WTC11 (cell line): ENCODE data around the gene IGSF23. TPM values are rescaled to one million over a fixed set of nuclear protein-coding genes. Genes with fewer than 3 reads are reported as not detected.
"Not testable (repeated sequence)": the region's sequence is repeated elsewhere in the genome, so short reads cannot be mapped to it uniquely, and the experiment has no call there.

Experiments used
- ATAC-seq: fragments of 200-7000 bp; cut with Tn5 transposase; 2 replicates; pipeline ENCODE4 v1.10.0; 2021; ENCODE audit warnings: mild to moderate bottlenecking, moderate library complexity
- CTCF ChIA-PET: fragments of 300-600 bp; sonication (Branson Sonifier 250); formaldehyde crosslinking; loops from one replicate; lab custom pipeline; 2021; ENCODE audit warnings: antibody characterized with exemption; lab: Charles Lee
- POLR2A ChIA-PET: fragments of 350-600 bp; sonication (Branson Sonifier 250); formaldehyde crosslinking; loops from one replicate; lab custom pipeline; 2021; ENCODE audit warnings: antibody characterized with exemption; lab: Charles Lee
- DNase-seq: peaks from one replicate; pipeline ENCODE4 v3.0.0; 2021; ENCODE audit warnings: low spot score
- H3K27ac Mint-ChIP-seq: 2 replicates; pipeline ENCODE4 v1.8.0; 2021; ENCODE audit warnings: mixed read lengths
- H3K27me3 Mint-ChIP-seq: 2 replicates; pipeline ENCODE4 v1.8.0; 2021; ENCODE audit warnings: low read depth, mild to moderate bottlenecking, moderate library complexity, mixed read lengths
- H3K36me3 Mint-ChIP-seq: 2 replicates; pipeline ENCODE4 v1.8.0; 2021; ENCODE audit warnings: mixed read lengths
- H3K4me1 Mint-ChIP-seq: 2 replicates; pipeline ENCODE4 v1.8.0; 2022; ENCODE audit warnings: mixed read lengths
- H3K4me3 Mint-ChIP-seq: 2 replicates; pipeline ENCODE4 v1.8.0; 2021; ENCODE audit warnings: mild to moderate bottlenecking, moderate library complexity, mixed read lengths
- H3K9me3 Mint-ChIP-seq: 2 replicates; pipeline ENCODE4 v1.8.0; 2021; ENCODE audit warnings: mixed read lengths
- AR ChIP-seq: fragments of 250-450 bp; sonication (Bioruptor Pico); IDR thresholded peaks from 2 replicates; pipeline ENCODE4 v1.9.0; 2021; ENCODE audit warnings: mild to moderate bottlenecking
- ATF3 ChIP-seq: sonication (generic); formaldehyde crosslinking; conservative IDR thresholded peaks from 2 replicates; pipeline ENCODE4 v1.8.1; 2022; ENCODE audit warnings: mild to moderate bottlenecking, missing genetic modification reagents
- CDX4 ChIP-seq: fragments of 250-450 bp; sonication (Bioruptor Pico); IDR thresholded peaks from 2 replicates; pipeline ENCODE4 v1.9.0; 2021; ENCODE audit warnings: moderate library complexity, mild to moderate bottlenecking, inconsistent platforms, borderline replicate concordance
- CREB1 ChIP-seq: sonication (generic); formaldehyde crosslinking; IDR thresholded peaks from 2 replicates; pipeline ENCODE4 v1.8.0; 2023; ENCODE audit warnings: mild to moderate bottlenecking, missing genetic modification reagents
- CREM ChIP-seq: sonication (generic); formaldehyde crosslinking; IDR thresholded peaks from 2 replicates; pipeline ENCODE4 v1.8.1; 2022; ENCODE audit warnings: mild to moderate bottlenecking, missing genetic modification reagents, moderate library complexity
- E2F4 ChIP-seq: sonication (generic); formaldehyde crosslinking; IDR thresholded peaks from 2 replicates; pipeline ENCODE4 v1.8.1; 2022; ENCODE audit warnings: low read depth, mild to moderate bottlenecking, moderate library complexity, missing genetic modification reagents, borderline replicate concordance
- FOXK1 ChIP-seq: sonication (generic); formaldehyde crosslinking; IDR thresholded peaks from 2 replicates; pipeline ENCODE4 v1.8.0; 2022; ENCODE audit warnings: mild to moderate bottlenecking, moderate library complexity, missing genetic modification reagents
- FOXP1 ChIP-seq: sonication (generic); formaldehyde crosslinking; IDR thresholded peaks from 2 replicates; pipeline ENCODE4 v1.8.0; 2022; ENCODE audit warnings: missing genetic modification reagents, mild to moderate bottlenecking, moderate library complexity, borderline replicate concordance
- GTF2I ChIP-seq: fragments of 250-450 bp; sonication (Bioruptor Pico); conservative IDR thresholded peaks from 2 replicates; pipeline ENCODE4 v1.4.0; 2021; ENCODE audit warnings: mild to moderate bottlenecking
- HMGXB4 ChIP-seq: sonication (generic); formaldehyde crosslinking; IDR thresholded peaks from 2 replicates; pipeline ENCODE4 v1.8.1; 2023; ENCODE audit warnings: mild to moderate bottlenecking, moderate library complexity, missing genetic modification reagents
- JUN ChIP-seq: sonication (generic); formaldehyde crosslinking; IDR thresholded peaks from 2 replicates; pipeline ENCODE4 v1.8.0; 2023; ENCODE audit warnings: mild to moderate bottlenecking, missing genetic modification reagents
- MAX ChIP-seq: sonication (generic); formaldehyde crosslinking; IDR thresholded peaks from 2 replicates; pipeline ENCODE4 v1.8.0; 2022; ENCODE audit warnings: mild to moderate bottlenecking, missing genetic modification reagents
- MXD4 ChIP-seq: fragments of 250-450 bp; sonication (Bioruptor Pico); IDR thresholded peaks from 2 replicates; pipeline ENCODE4 v1.8.0; 2021; ENCODE audit warnings: mild to moderate bottlenecking, moderate library complexity, borderline replicate concordance
- OVOL2 ChIP-seq: fragments of 250-450 bp; sonication (Bioruptor Pico); IDR thresholded peaks from 2 replicates; pipeline ENCODE4 v1.9.0; 2021; ENCODE audit warnings: mild to moderate bottlenecking, borderline replicate concordance
- SMAD4 ChIP-seq: sonication (generic); formaldehyde crosslinking; IDR thresholded peaks from 2 replicates; pipeline ENCODE4 v1.8.0; 2022; ENCODE audit warnings: mild to moderate bottlenecking, missing genetic modification reagents
- STAT6 ChIP-seq: sonication (generic); formaldehyde crosslinking; conservative IDR thresholded peaks from 2 replicates; pipeline ENCODE4 v1.8.1; 2023; ENCODE audit warnings: mild to moderate bottlenecking, low read depth, missing genetic modification reagents, moderate library complexity
- TP53 ChIP-seq: sonication (generic); formaldehyde crosslinking; IDR thresholded peaks from 2 replicates; pipeline ENCODE4 v1.8.1; 2023; ENCODE audit warnings: mild to moderate bottlenecking, missing genetic modification reagents
- USF2 ChIP-seq: sonication (generic); formaldehyde crosslinking; IDR thresholded peaks from 2 replicates; pipeline ENCODE4 v1.8.1; 2023; ENCODE audit warnings: mild to moderate bottlenecking, missing genetic modification reagents, moderate library complexity
- ZNF121 ChIP-seq: sonication (generic); formaldehyde crosslinking; IDR thresholded peaks from 2 replicates; pipeline ENCODE4 v1.8.0; 2023; ENCODE audit warnings: missing genetic modification reagents
- ZNF317 ChIP-seq: sonication (generic); formaldehyde crosslinking; IDR thresholded peaks from 2 replicates; pipeline ENCODE4 v1.8.1; 2023; ENCODE audit warnings: low read depth, mild to moderate bottlenecking, moderate library complexity, missing genetic modification reagents, borderline replicate concordance
- total RNA-seq: library from RNA; stranded (reverse); gene quantifications from 3 replicates; pipeline ENCODE4 v1.2.3, GENCODE V29; 2021

Gene IGSF23
- total RNA-seq, 1 experiment from 2014 or later: not detected

GRCh38 chr19:44670027-44670426 is 56.7 kb downstream of the IGSF23 start:
- H3K36me3 Mint-ChIP-seq, POLR2A ChIA-PET, H3K9me3 Mint-ChIP-seq, H3K27ac Mint-ChIP-seq, ATAC-seq, H3K4me3 Mint-ChIP-seq, DNase-seq: not testable (repeated sequence)
- CTCF ChIA-PET: interaction anchor here (0.7 to 1.6 kb wide), 2 partner anchors 99 to 458 kb away, joined by 3 to 5 read pairs; partner anchors contain the start of gene ZNF227
- Mint-ChIP-seq H3K4me1 (peaks cover 13% of the 10 kb centered on the region), H3K27me3 (peaks cover 15% of the 10 kb centered on the region)
- TF ChIP-seq ZNF121 (CRISPR knock-in tag): peak; percentile 79

GRCh38 chr19:44671400-44671799 is 58.0 kb downstream of the IGSF23 start, which contains the start of gene CEACAM19:
CEACAM19 (plus strand) TSS chr19:44671482; CDS start chr19:44671932, 450 bp downstream.
- H3K36me3 Mint-ChIP-seq: no peaks in the 10 kb centered on the region
- H3K27me3 Mint-ChIP-seq: peaks cover 21% of the 10 kb centered on the region
- ChIA-PET CTCF (interaction anchor here (1.3 kb wide), 1 partner anchor 15 kb away, joined by 3 read pairs; no protein-coding TSS in a partner anchor), POLR2A (interaction anchor here (0.7 kb wide), 1 partner anchor 516 kb away, joined by 6 read pairs; no protein-coding TSS in a partner anchor)
- no peak within 1 kb of the TSS for H3K4me3 Mint-ChIP-seq
- ATAC-seq (no peak), DNase-seq (no peak)
- H3K4me1 Mint-ChIP-seq: peaks cover 8% of the 10 kb centered on the region
- H3K27ac Mint-ChIP-seq: no peak within 1 kb of the TSS
- TF ChIP-seq GTF2I (CRISPR knock-in tag) (no peak), STAT6 (CRISPR knock-in tag) (no peak), FOXK1 (CRISPR knock-in tag) (no peak), FOXP1 (CRISPR knock-in tag) (no peak), MAX (CRISPR knock-in tag) (no peak), CDX4 (CRISPR knock-in tag) (no peak), HMGXB4 (CRISPR knock-in tag) (no peak), TP53 (CRISPR knock-in tag) (no peak), ATF3 (CRISPR knock-in tag) (no peak), OVOL2 (CRISPR knock-in tag) (no peak), USF2 (CRISPR knock-in tag) (no peak), AR (CRISPR knock-in tag) (no peak), ZNF317 (CRISPR knock-in tag) (no peak), E2F4 (no peak), MXD4 (CRISPR knock-in tag) (no peak), CREM (CRISPR knock-in tag) (no peak), JUN (no peak), CREB1 (CRISPR knock-in tag) (no peak), SMAD4 (CRISPR knock-in tag) (no peak)
- peaks cover 7% of the 10 kb centered on the region for H3K9me3 Mint-ChIP-seq
